Measurements from ENCODE around the gene ELMO1. TPM values are rescaled to one million over a fixed set of nuclear protein-coding genes. Genes with fewer than 3 reads are reported as not detected.

Gene ELMO1
- total RNA-seq, 1 experiment from 2014 or later = 1.1 TPM

DNA sequence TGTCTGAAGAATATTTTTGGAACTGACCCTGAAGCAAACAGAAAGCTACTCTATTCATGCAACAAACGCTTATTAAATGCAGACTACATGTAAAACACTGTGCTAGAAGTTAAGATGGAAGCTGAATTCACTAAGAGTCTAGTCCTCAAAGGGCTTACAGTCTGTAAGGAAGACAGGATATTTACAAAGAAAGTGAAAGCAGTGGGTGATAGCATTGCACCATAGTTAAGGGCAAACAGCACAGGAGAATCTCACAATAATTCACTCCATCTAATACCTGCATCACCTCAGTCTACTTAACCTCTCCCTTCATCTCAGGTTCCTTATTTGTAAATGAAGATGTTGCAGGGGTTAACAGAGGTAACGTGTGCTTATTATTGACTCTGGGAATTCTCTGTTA, 364.4 kb downstream of the ELMO1 start:
- ATAC-seq = no peak

DNA sequence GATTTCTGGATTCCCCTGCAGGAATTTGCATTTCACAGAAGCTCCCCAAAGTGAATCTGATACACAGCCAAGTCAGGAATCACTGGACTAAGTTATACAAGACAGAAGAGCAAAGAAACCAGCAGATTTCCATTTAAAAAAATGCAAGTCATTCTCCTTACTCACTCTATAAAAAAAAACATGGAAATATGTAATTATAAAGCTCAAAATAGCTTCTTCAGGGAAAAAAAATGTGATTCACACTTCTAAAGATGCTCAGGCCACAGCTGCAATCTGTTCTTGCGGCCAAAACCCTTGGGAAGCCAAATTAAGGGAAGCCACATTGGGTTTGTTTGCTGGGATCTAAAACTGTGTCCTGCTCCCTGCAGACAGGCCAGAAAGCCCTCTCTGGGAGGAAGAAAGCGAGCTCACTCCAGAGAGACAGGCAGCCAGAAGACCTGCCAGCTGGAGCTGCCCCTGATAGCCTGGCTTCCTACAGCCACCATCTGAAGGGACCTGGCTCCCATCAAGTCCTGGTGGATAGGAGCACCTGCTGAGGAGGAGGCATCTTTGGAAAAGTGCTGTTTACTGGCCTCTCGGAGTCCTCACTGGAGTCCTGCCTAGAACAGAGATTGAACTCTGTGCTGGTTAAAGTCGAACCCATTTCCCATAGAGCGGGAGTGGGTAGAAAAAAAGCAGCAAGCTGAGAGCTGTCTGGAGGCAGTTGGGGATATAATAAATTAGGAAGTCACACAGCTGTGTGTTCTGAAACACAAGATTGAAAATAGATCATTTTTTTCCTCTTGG, 365.2 kb downstream of the ELMO1 start:
- no peaks in the 10 kb centered on the region for H3K9me2 ChIP-seq (ENCODE audit: insufficient read depth)
- no peaks in the 10 kb centered on the region for H3K79me2 ChIP-seq (ENCODE audit: insufficient read depth, low read length)
- H3K36me3 ChIP-seq (ENCODE audit: control insufficient read depth in 1 of 2, insufficient read depth in 2 of 2, low read length in 2 of 2) = no peaks in the 10 kb centered on the region
- no peaks in the 10 kb centered on the region for H4K20me1 ChIP-seq (ENCODE audit: insufficient read depth)
- DNase-seq (ENCODE audit: low read depth, low spot score) (no peak), ATAC-seq (no peak)
- no peaks in the 10 kb centered on the region for H3K9me3 ChIP-seq (ENCODE audit: control insufficient read depth in 1 of 2, insufficient read depth in 1 of 2, low read depth in 1 of 2, low read length in 2 of 2)
- intact Hi-C loops (cut with micrococcal nuclease) = no loop called here
- no peak overlapping the region for H3K9ac ChIP-seq (ENCODE audit: low read length)
- no peak overlapping the region for H3K4me3 ChIP-seq (replicated peaks in 1 of 2; ENCODE audit: low read depth in 1 of 2, low read length in 2 of 2)
- no TSS peak for BruUV-seq (replicated peaks)
- H3K27ac ChIP-seq (ENCODE audit: low read depth, low read length) = no peak overlapping the region
- H3K27me3 ChIP-seq (ENCODE audit: insufficient read depth, low read length) = no peaks in the 10 kb centered on the region
- peaks cover 0 to 7% of the 10 kb centered on the region in 2 experiments; a peak in 2 of 4 replicates for H3K4me1 ChIP-seq (ENCODE audit: control insufficient read depth in 1 of 2, insufficient read depth in 2 of 2, low read length in 2 of 2)
- RAD21 ChIA-PET (ENCODE audit: low non-redundant PET in 1 of 2, low total read pairs in 2 of 2, uncharacterized antibody in 2 of 2, unreplicated experiment in 2 of 2) = no interaction called here
- H2AFZ ChIP-seq (ENCODE audit: low read depth, low read length, poor library complexity, severe bottlenecking) = no peak overlapping the region
- POLR2A ChIA-PET = no interaction called here
- CTCF ChIA-PET = no interaction called here
- H3K4me2 ChIP-seq (ENCODE audit: low read length) = no peak overlapping the region
- TF ChIP-seq POLR2A (IDR thresholded peaks at IDR 0.05; ENCODE audit: borderline replicate concordance, extremely low read depth, insufficient read depth, insufficient read length) (no peak), ELF1 (IDR thresholded peaks at IDR 0.05; ENCODE audit: borderline replicate concordance, low read depth) (no peak), SIN3A (IDR thresholded peaks at IDR 0.05; ENCODE audit: low read depth) (no peak), ZNF274 (IDR thresholded peaks at IDR 0.05; ENCODE audit: low read depth, low read length) (no peak), CEBPB (IDR thresholded peaks at IDR 0.05; ENCODE audit: low read depth) (no peak), TCF7L2 (IDR thresholded peaks at IDR 0.05; ENCODE audit: borderline replicate concordance, extremely low read depth, insufficient read depth, insufficient read length) (no peak), EGR1 (IDR thresholded peaks at IDR 0.05; ENCODE audit: low read depth) (no peak), YY1 (IDR thresholded peaks at IDR 0.05; ENCODE audit: extremely low read depth, insufficient replicate concordance, low read depth, low read length) (no peak), FOSL1 (IDR thresholded peaks at IDR 0.05; ENCODE audit: low read depth) (no peak)
- TF ChIP-seq, protein P1, sequence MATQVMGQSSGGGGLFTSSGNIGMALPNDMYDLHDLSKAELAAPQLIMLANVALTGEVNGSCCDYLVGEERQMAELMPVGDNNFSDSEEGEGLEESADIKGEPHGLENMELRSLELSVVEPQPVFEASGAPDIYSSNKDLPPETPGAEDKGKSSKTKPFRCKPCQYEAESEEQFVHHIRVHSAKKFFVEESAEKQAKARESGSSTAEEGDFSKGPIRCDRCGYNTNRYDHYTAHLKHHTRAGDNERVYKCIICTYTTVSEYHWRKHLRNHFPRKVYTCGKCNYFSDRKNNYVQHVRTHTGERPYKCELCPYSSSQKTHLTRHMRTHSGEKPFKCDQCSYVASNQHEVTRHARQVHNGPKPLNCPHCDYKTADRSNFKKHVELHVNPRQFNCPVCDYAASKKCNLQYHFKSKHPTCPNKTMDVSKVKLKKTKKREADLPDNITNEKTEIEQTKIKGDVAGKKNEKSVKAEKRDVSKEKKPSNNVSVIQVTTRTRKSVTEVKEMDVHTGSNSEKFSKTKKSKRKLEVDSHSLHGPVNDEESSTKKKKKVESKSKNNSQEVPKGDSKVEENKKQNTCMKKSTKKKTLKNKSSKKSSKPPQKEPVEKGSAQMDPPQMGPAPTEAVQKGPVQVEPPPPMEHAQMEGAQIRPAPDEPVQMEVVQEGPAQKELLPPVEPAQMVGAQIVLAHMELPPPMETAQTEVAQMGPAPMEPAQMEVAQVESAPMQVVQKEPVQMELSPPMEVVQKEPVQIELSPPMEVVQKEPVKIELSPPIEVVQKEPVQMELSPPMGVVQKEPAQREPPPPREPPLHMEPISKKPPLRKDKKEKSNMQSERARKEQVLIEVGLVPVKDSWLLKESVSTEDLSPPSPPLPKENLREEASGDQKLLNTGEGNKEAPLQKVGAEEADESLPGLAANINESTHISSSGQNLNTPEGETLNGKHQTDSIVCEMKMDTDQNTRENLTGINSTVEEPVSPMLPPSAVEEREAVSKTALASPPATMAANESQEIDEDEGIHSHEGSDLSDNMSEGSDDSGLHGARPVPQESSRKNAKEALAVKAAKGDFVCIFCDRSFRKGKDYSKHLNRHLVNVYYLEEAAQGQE (IDR thresholded peaks at IDR 0.05; ENCODE audit: low read depth) = no peak
- TF ChIP-seq, protein P2, sequence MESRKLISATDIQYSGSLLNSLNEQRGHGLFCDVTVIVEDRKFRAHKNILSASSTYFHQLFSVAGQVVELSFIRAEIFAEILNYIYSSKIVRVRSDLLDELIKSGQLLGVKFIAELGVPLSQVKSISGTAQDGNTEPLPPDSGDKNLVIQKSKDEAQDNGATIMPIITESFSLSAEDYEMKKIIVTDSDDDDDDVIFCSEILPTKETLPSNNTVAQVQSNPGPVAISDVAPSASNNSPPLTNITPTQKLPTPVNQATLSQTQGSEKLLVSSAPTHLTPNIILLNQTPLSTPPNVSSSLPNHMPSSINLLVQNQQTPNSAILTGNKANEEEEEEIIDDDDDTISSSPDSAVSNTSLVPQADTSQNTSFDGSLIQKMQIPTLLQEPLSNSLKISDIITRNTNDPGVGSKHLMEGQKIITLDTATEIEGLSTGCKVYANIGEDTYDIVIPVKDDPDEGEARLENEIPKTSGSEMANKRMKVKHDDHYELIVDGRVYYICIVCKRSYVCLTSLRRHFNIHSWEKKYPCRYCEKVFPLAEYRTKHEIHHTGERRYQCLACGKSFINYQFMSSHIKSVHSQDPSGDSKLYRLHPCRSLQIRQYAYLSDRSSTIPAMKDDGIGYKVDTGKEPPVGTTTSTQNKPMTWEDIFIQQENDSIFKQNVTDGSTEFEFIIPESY (IDR thresholded peaks at IDR 0.05; ENCODE audit: extremely low read depth, insufficient replicate concordance, low read length) = no peak

More for the DNA sequence above, 364.4 kb downstream of the ELMO1 start:
- Histone ChIP-seq H3K27ac (ENCODE audit: low read depth, low read length) (no peak overlapping the region), H3K27me3 (ENCODE audit: insufficient read depth, low read length) (no peaks in the 10 kb centered on the region), H3K36me3 (ENCODE audit: control insufficient read depth in 1 of 2, insufficient read depth in 2 of 2, low read length in 2 of 2) (no peaks in the 10 kb centered on the region), H3K9me2 (ENCODE audit: insufficient read depth) (no peaks in the 10 kb centered on the region), H3K4me2 (ENCODE audit: low read length) (no peak overlapping the region), H3K4me3 (replicated peaks in 1 of 2; ENCODE audit: low read depth in 1 of 2, low read length in 2 of 2) (no peak overlapping the region), H3K9me3 (ENCODE audit: control insufficient read depth in 1 of 2, insufficient read depth in 1 of 2, low read depth in 1 of 2, low read length in 2 of 2) (no peaks in the 10 kb centered on the region), H4K20me1 (ENCODE audit: insufficient read depth) (no peaks in the 10 kb centered on the region), H3K4me1 (ENCODE audit: control insufficient read depth in 1 of 2, insufficient read depth in 2 of 2, low read length in 2 of 2) (peaks cover 0 to 7% of the 10 kb centered on the region in 2 experiments; a peak in 2 of 4 replicates), H3K9ac (ENCODE audit: low read length) (no peak overlapping the region), H3K79me2 (ENCODE audit: insufficient read depth, low read length) (no peaks in the 10 kb centered on the region), H2AFZ (ENCODE audit: low read depth, low read length, poor library complexity, severe bottlenecking) (no peak overlapping the region)
- no peak for TF ChIP-seq FOSL1 (IDR thresholded peaks at IDR 0.05; ENCODE audit: low read depth)
- no peak for TF ChIP-seq EGR1 (IDR thresholded peaks at IDR 0.05; ENCODE audit: low read depth)
- no peak for TF ChIP-seq RAD21 (IDR thresholded peaks at IDR 0.05; ENCODE audit: low read depth)
- TF ChIP-seq, protein P3, sequence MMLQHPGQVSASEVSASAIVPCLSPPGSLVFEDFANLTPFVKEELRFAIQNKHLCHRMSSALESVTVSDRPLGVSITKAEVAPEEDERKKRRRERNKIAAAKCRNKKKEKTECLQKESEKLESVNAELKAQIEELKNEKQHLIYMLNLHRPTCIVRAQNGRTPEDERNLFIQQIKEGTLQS (IDR thresholded peaks at IDR 0.05) = no peak
- TF ChIP-seq ZNF274 (IDR thresholded peaks at IDR 0.05; ENCODE audit: low read depth, low read length) = no peak
- ChIA-PET RAD21 (ENCODE audit: low non-redundant PET in 1 of 2, low total read pairs in 2 of 2, uncharacterized antibody in 2 of 2, unreplicated experiment in 2 of 2) (no interaction called here), CTCF (no interaction called here), POLR2A (no interaction called here)
- BruUV-seq (replicated peaks) = no TSS peak
- intact Hi-C loops (cut with micrococcal nuclease) = no loop called here
- DNase-seq (ENCODE audit: low read depth, low spot score) = no peak
